Measurements from ENCODE around the gene AKT3.

GRCh38 chr1:243827206-243827605 is 22.8 kb downstream of the AKT3 start:
- TF ChIP-seq CTCF (conservative IDR thresholded peaks at IDR 0.05; ENCODE audit: low read length) (no peak), EZH2phosphoT487 (IDR thresholded peaks at IDR 0.05; ENCODE audit: borderline replicate concordance) (no peak)
